ENCODE data around the gene MTX1.

MTX1 gene

GRCh38 chr1:155208541-155209311 is at the start of gene MTX1:
Gene MTX1, plus strand, starts transcription at chr1:155208695. Its CDS starts 110 bp downstream, at chr1:155208805.
- TF ChIP-seq CTCF (IDR thresholded peaks at IDR 0.05): no peak

GRCh38 chr1:155158991-155159390 is 49.5 kb upstream of the MTX1 start:
- TF ChIP-seq CTCF (IDR thresholded peaks at IDR 0.05): no peak

GRCh38 chr1:155160128-155160527 is 48.4 kb upstream of the MTX1 start:
- no peak for TF ChIP-seq CTCF (IDR thresholded peaks at IDR 0.05)

- TF ChIP-seq CTCF (IDR thresholded peaks at IDR 0.05): no peak
These were observed 42.4 kb upstream of the MTX1 start for GRCh38 chr1:155166051-155166470.

- TF ChIP-seq CTCF (IDR thresholded peaks at IDR 0.05): no peak
These were observed 41.9 kb upstream of the MTX1 start for GRCh38 chr1:155166471-155167165.

- peak; percentile 90 for TF ChIP-seq CTCF (IDR thresholded peaks at IDR 0.05)
These were observed 41.1 kb upstream of the MTX1 start for GRCh38 chr1:155167166-155168104.

Data from LNCAP (cell line).